Measurements from ENCODE around the gene MRFAP1. TPM values are rescaled to one million over a fixed set of nuclear protein-coding genes. Genes with fewer than 3 reads are reported as not detected.

MRFAP1 gene
- total RNA-seq, 1 donor from 2014 or later = 178 TPM

- DNase-seq (ENCODE audit: low spot score) = no peak
- Histone ChIP-seq H3K79me2 (ENCODE audit: low read depth) (no peaks in the 10 kb centered on the region), H4K20me1 (ENCODE audit: low read depth) (no peaks in the 10 kb centered on the region), H3K9me3 (ENCODE audit: low read depth) (no peaks in the 10 kb centered on the region), H3F3A (ENCODE audit: low read depth) (no peaks in the 10 kb centered on the region), H3K4me2 (no peak overlapping the region), H3K4me1 (no peaks in the 10 kb centered on the region), H3K27me3 (no peaks in the 10 kb centered on the region), H2AFZ (replicated peaks) (no peak overlapping the region), H3K27ac (no peak overlapping the region), H3K9ac (no peak overlapping the region), H3K36me3 (no peaks in the 10 kb centered on the region), H3K4me3 (no peak overlapping the region)
- Mint-ChIP-seq H3K27ac (no peak overlapping the region), H3K9me3 (peaks cover 9% of the 10 kb centered on the region), H3K36me3 (peaks cover 17% of the 10 kb centered on the region), H3K4me3 (no peak overlapping the region), H3K4me1 (no peaks in the 10 kb centered on the region), H3K27me3 (ENCODE audit: insufficient read depth, low read depth) (peaks cover 3% of the 10 kb centered on the region)
- no peak for TF ChIP-seq EZH2phosphoT487 (IDR thresholded peaks at IDR 0.05)
- TF ChIP-seq CTCF (IDR thresholded peaks at IDR 0.05) = no peak
- no peak for TF ChIP-seq EZH2 (IDR thresholded peaks at IDR 0.05)
Measured at GRCh38 chr4:6605114-6605513, 35.4 kb upstream of the MRFAP1 start.

- no peak overlapping the region for H3K27ac ChIP-seq
- H3K4me3 ChIP-seq = no peak overlapping the region
- no peaks in the 10 kb centered on the region for H3K36me3 ChIP-seq
- peaks cover 17% of the 10 kb centered on the region for H3K36me3 Mint-ChIP-seq
- no peaks in the 10 kb centered on the region for H3K4me1 Mint-ChIP-seq
- H3K27ac Mint-ChIP-seq = no peak overlapping the region
- no peaks in the 10 kb centered on the region for H3F3A ChIP-seq (ENCODE audit: low read depth)
- peaks cover 9% of the 10 kb centered on the region for H3K9me3 Mint-ChIP-seq
- no peak overlapping the region for H3K4me2 ChIP-seq
- no peaks in the 10 kb centered on the region for H3K4me1 ChIP-seq
- no peak overlapping the region for H3K4me3 Mint-ChIP-seq
- no peaks in the 10 kb centered on the region for H4K20me1 ChIP-seq (ENCODE audit: low read depth)
- TF ChIP-seq EZH2phosphoT487 (IDR thresholded peaks at IDR 0.05) = no peak
- no peak for TF ChIP-seq CTCF (IDR thresholded peaks at IDR 0.05)
- H3K9me3 ChIP-seq (ENCODE audit: low read depth) = no peaks in the 10 kb centered on the region
- H3K9ac ChIP-seq = no peak overlapping the region
- no peak for DNase-seq (ENCODE audit: low spot score)
- H3K79me2 ChIP-seq (ENCODE audit: low read depth) = no peaks in the 10 kb centered on the region
- H3K27me3 ChIP-seq = no peaks in the 10 kb centered on the region
- peaks cover 3% of the 10 kb centered on the region for H3K27me3 Mint-ChIP-seq (ENCODE audit: insufficient read depth, low read depth)
- no peak overlapping the region for H2AFZ ChIP-seq (replicated peaks)
Measured at GRCh38 chr4:6605605-6606004, 34.9 kb upstream of the MRFAP1 start.

GRCh38 chr4:6606465-6607235, 33.8 kb upstream of the MRFAP1 start:
- H3K9me3 Mint-ChIP-seq = peaks cover 9% of the 10 kb centered on the region
- Histone ChIP-seq H3K27ac (no peak overlapping the region), H3K9ac (no peak overlapping the region), H3K4me1 (no peaks in the 10 kb centered on the region), H3F3A (ENCODE audit: low read depth) (no peaks in the 10 kb centered on the region), H3K79me2 (ENCODE audit: low read depth) (no peaks in the 10 kb centered on the region), H3K4me3 (no peak overlapping the region), H3K27me3 (no peaks in the 10 kb centered on the region), H3K4me2 (no peak overlapping the region), H3K36me3 (no peaks in the 10 kb centered on the region), H3K9me3 (ENCODE audit: low read depth) (no peaks in the 10 kb centered on the region), H4K20me1 (ENCODE audit: low read depth) (no peaks in the 10 kb centered on the region), H2AFZ (replicated peaks) (no peak overlapping the region)
- H3K4me1 Mint-ChIP-seq = no peaks in the 10 kb centered on the region
- H3K4me3 Mint-ChIP-seq = no peak overlapping the region
- TF ChIP-seq EZH2phosphoT487 (IDR thresholded peaks at IDR 0.05) = no peak
- no peak for TF ChIP-seq EZH2 (IDR thresholded peaks at IDR 0.05)
- TF ChIP-seq CTCF (IDR thresholded peaks at IDR 0.05) = no peak
- H3K27me3 Mint-ChIP-seq (ENCODE audit: insufficient read depth, low read depth) = peaks cover 3% of the 10 kb centered on the region
- H3K27ac Mint-ChIP-seq = peak overlapping the region; percentile 54
- H3K36me3 Mint-ChIP-seq = peaks cover 17% of the 10 kb centered on the region
- DNase-seq (ENCODE audit: low spot score) = no peak

Data from neural progenitor cell (in vitro differentiated cells).